Activated CD8-positive, alpha-beta memory T cell treated with anti-CD3 and anti-CD28 coated beads for 48 hours (primary cell): ENCODE data around the gene TEX29.

ENCODE experiments used
- DNase-seq, 3 experiments: peaks; one replicate each; pipeline ENCODE4 v3.0.0-alpha.2; 2020; ENCODE audit warnings: low read depth in 2 of 3, low spot score in 2 of 3

Gene TEX29

GRCh38 chr13:111322001-111322915, 1.8 kb downstream of the TEX29 start:
- no peak for DNase-seq

GRCh38 chr13:111322916-111323331, 2.5 kb downstream of the TEX29 start:
- no peak for DNase-seq

- no peak for DNase-seq
Measured at GRCh38 chr13:111323549-111323948, 3.1 kb downstream of the TEX29 start.

- no peak for DNase-seq
Measured at GRCh38 chr13:111323950-111324651, 3.7 kb downstream of the TEX29 start.

GRCh38 chr13:111324736-111325135, 4.3 kb downstream of the TEX29 start:
- no peak for DNase-seq

- no peak for DNase-seq
Measured at GRCh38 chr13:111325146-111325890, 4.9 kb downstream of the TEX29 start.

GRCh38 chr13:111325941-111326620, 5.6 kb downstream of the TEX29 start:
- no peak for DNase-seq

GRCh38 chr13:111326621-111326965, 6.2 kb downstream of the TEX29 start:
- DNase-seq: no peak

- no peak for DNase-seq
Measured at GRCh38 chr13:111326981-111327642, 6.7 kb downstream of the TEX29 start.

GRCh38 chr13:111327730-111328573, 7.5 kb downstream of the TEX29 start:
- DNase-seq: no peak

GRCh38 chr13:111328574-111329410, 8.3 kb downstream of the TEX29 start:
- DNase-seq: no peak

GRCh38 chr13:111329641-111330040, 9.2 kb downstream of the TEX29 start:
- DNase-seq: no peak

- no peak for DNase-seq
Measured at GRCh38 chr13:111330066-111330610, 9.7 kb downstream of the TEX29 start.

- no peak for DNase-seq
Measured at GRCh38 chr13:111335298-111335697, 14.9 kb downstream of the TEX29 start.

- no peak for DNase-seq
Measured at GRCh38 chr13:111336666-111337065, 16.2 kb downstream of the TEX29 start.

GRCh38 chr13:111337206-111337605, 16.8 kb downstream of the TEX29 start:
- DNase-seq: no peak

GRCh38 chr13:111337741-111338140, 17.3 kb downstream of the TEX29 start:
- no peak for DNase-seq

- DNase-seq: no peak
Measured at GRCh38 chr13:111338841-111339240, 18.4 kb downstream of the TEX29 start.
